Keratinocyte (primary cell): ENCODE data around the gene PAFAH1B2. TPM values are rescaled to one million over a fixed set of nuclear protein-coding genes. Genes with fewer than 3 reads are reported as not detected.
"Not testable (repeated sequence)": the region's sequence is repeated elsewhere in the genome, so short reads cannot be mapped to it uniquely, and the experiment has no call there.

Experiments
- DNase-seq: peaks from one replicate; pipeline ENCODE4 v3.0.0-alpha.2; 2011; ENCODE audit warnings: low read depth, missing footprints, low spot score
- FAIRE-seq: peaks from 2 replicates; lab custom pipeline; 2011; peaks lifted over from hg19 to GRCh38; lab: Jason Lieb, UNC
- H2AFZ ChIP-seq: 2 replicates; pipeline ENCODE4 v1.6.0; 2012; ENCODE audit warnings: low read length, control low read depth, inconsistent platforms; ENCODE audit not compliant: control insufficient read depth
- H3K27ac ChIP-seq: 2 replicates; pipeline ENCODE4 v1.5.1; 2011; ENCODE audit warnings: low read length; ENCODE audit not compliant: control insufficient read depth, insufficient read depth
- H3K27me3 ChIP-seq: 3 replicates; pipeline ENCODE4 v1.6.0; 2011; ENCODE audit warnings: low read length; ENCODE audit not compliant: control insufficient read depth, insufficient read depth; ENCODE audit errors: extremely low read depth
- H3K36me3 ChIP-seq, 2 experiments: 2 replicates in 1 of 2; 3 replicates in 1 of 2; pipeline ENCODE4 v1.5.1; 2011; ENCODE audit warnings: low read length in 2 of 2, mild to moderate bottlenecking in 1 of 2; ENCODE audit not compliant: control insufficient read depth in 2 of 2, insufficient read depth in 2 of 2; ENCODE audit errors: extremely low read depth in 1 of 2
- H3K4me1 ChIP-seq: 3 replicates; pipeline ENCODE4 v1.5.1; 2011; ENCODE audit warnings: low read length; ENCODE audit not compliant: control insufficient read depth, insufficient read depth; ENCODE audit errors: extremely low read depth
- H3K4me2 ChIP-seq: 3 replicates; pipeline ENCODE4 v1.6.0; 2011; ENCODE audit warnings: low read depth, low read length; ENCODE audit not compliant: control insufficient read depth, insufficient read depth; ENCODE audit errors: extremely low read depth
- H3K4me3 ChIP-seq, 3 experiments: fragments of 200-600 bp in 1 of 3; sonication (generic) in 1 of 3; 2 replicates in 2 of 3; 3 replicates in 1 of 3; pipeline ENCODE4 v1.5.1; 2011 to 2016; ENCODE audit warnings: low read length in 3 of 3, mild to moderate bottlenecking in 3 of 3, control low read depth in 2 of 3, inconsistent platforms in 1 of 3, low read depth in 1 of 3, mixed read lengths in 1 of 3, mixed run types in 1 of 3, moderate library complexity in 1 of 3; ENCODE audit not compliant: control insufficient read depth in 2 of 3, insufficient read depth in 2 of 3; ENCODE audit errors: extremely low read depth in 1 of 3
- H3K79me2 ChIP-seq: 2 replicates; pipeline ENCODE4 v1.6.0; 2012; ENCODE audit warnings: low read length; ENCODE audit not compliant: control insufficient read depth, insufficient read depth
- H3K9ac ChIP-seq: 3 replicates; pipeline ENCODE4 v1.6.0; 2011; ENCODE audit warnings: low read length; ENCODE audit not compliant: control insufficient read depth, insufficient read depth; ENCODE audit errors: extremely low read depth
- H3K9me1 ChIP-seq: 3 replicates; pipeline ENCODE4 v1.6.0; 2011; ENCODE audit warnings: low read length; ENCODE audit not compliant: control insufficient read depth, insufficient read depth; ENCODE audit errors: extremely low read depth
- H3K9me3 ChIP-seq: 2 replicates; pipeline ENCODE4 v1.5.1; 2012; ENCODE audit warnings: low read depth, low read length; ENCODE audit not compliant: control insufficient read depth
- H4K20me1 ChIP-seq: 3 replicates; pipeline ENCODE4 v1.6.0; 2011; ENCODE audit warnings: low read length; ENCODE audit not compliant: control insufficient read depth, insufficient read depth; ENCODE audit errors: extremely low read depth
- EZH2 ChIP-seq: IDR thresholded peaks from one replicate; pipeline ENCODE4 v1.6.1; 2012; ENCODE audit warnings: inconsistent platforms, mild to moderate bottlenecking, low read length, moderate library complexity
- dilution Hi-C: fragments of 300-500 bp; cut with MboI; formaldehyde crosslinking; loops from one replicate; pipeline ENCODE4 v1.7.0; 2020; ENCODE audit warnings: low sequenced_read_pairs; ENCODE audit not compliant: extremely low pct_ligation_motif_present
- polyA plus RNA-seq, 5 experiments: library from polyadenylated mRNA; depleted of rRNA in 3 of 5; stranded (reverse) in 3 of 5; stranded (forward) in 1 of 5; unstranded in 1 of 5; fragments of >200 nt; gene quantifications; 1 replicate in 1 of 5; 2 replicates in 3 of 5; 3 replicates in 1 of 5; pipeline versions ENCODE4 v1.2.1 to v1.2.3, GENCODE V29; 2011 to 2012; ENCODE audit warnings: missing spikeins in 2 of 5, low read depth in 1 of 5, low replicate concordance in 1 of 5
- TF ChIP-seq, protein P1 (sequence below), 3 experiments: IDR thresholded peaks in 1 of 3; conservative IDR thresholded peaks in 1 of 3; optimal IDR thresholded peaks in 1 of 3; 2 replicates in 2 of 3; 3 replicates in 1 of 3; pipeline versions ENCODE3 to v1.5.1; 2011; ENCODE audit warnings: low read length in 3 of 3, mild to moderate bottlenecking in 3 of 3, moderate library complexity in 2 of 3, control low read depth in 1 of 3, inconsistent platforms in 1 of 3; ENCODE audit not compliant: insufficient read depth in 2 of 3; ENCODE audit errors: extremely low read depth in 1 of 3

Gene PAFAH1B2
- polyA plus RNA-seq, 1 donor (not counting 4 experiments of a cell fraction or from before 2014, with no cell fraction given) = 76.4 TPM

DNA sequence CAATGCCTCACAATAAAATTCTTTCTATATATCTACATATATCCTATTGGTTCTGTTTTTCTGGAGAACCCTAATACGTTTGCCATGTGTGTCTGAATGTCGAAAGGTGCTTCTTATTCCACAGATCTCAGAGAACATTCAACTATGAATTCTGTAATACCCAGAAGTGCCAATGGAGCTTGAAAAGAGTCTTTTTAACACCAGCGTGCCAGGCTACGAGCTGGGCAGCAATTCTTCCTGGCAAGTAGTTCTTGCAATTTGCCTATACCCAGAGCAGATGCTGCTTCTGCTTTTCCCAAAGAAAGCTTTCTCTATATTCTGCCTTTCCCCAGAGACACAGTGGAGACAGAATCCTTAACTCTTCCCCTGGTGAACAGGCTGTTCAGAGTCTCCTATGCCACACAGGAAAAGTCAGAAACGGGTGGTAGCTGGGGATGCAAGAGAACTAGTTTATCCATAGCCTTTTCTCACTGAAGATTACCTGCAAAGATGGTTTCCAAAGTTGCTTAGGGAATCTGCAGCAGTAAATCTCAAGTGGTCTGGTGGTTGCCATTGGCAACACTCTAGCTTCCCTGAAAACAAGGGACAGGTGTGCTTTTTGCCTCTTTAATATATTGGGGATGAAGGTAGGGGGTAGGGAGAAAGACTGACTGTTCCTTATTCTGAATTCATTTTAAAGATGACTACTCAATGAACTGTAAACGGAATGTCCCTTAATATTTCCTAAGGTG, 16.8 kb upstream of the PAFAH1B2 start:
- no peaks in the 10 kb centered on the region for H3K9me1 ChIP-seq
- no peaks in the 10 kb centered on the region for H3K27me3 ChIP-seq
- dilution Hi-C loops = no loop called here
- H3K4me2 ChIP-seq = no peak overlapping the region
- FAIRE-seq (no peak), DNase-seq (no peak)
- no peaks in the 10 kb centered on the region for H3K36me3 ChIP-seq
- H3K9ac ChIP-seq = no peak overlapping the region
- H3K9me3 ChIP-seq = no peaks in the 10 kb centered on the region
- no peaks in the 10 kb centered on the region for H4K20me1 ChIP-seq
- TF ChIP-seq EZH2 = no peak
- TF ChIP-seq, protein P1, sequence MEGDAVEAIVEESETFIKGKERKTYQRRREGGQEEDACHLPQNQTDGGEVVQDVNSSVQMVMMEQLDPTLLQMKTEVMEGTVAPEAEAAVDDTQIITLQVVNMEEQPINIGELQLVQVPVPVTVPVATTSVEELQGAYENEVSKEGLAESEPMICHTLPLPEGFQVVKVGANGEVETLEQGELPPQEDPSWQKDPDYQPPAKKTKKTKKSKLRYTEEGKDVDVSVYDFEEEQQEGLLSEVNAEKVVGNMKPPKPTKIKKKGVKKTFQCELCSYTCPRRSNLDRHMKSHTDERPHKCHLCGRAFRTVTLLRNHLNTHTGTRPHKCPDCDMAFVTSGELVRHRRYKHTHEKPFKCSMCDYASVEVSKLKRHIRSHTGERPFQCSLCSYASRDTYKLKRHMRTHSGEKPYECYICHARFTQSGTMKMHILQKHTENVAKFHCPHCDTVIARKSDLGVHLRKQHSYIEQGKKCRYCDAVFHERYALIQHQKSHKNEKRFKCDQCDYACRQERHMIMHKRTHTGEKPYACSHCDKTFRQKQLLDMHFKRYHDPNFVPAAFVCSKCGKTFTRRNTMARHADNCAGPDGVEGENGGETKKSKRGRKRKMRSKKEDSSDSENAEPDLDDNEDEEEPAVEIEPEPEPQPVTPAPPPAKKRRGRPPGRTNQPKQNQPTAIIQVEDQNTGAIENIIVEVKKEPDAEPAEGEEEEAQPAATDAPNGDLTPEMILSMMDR (optimal IDR thresholded peaks at IDR 0.05 in 1 of 3, IDR thresholded peaks at IDR 0.05 in 1 of 3, conservative IDR thresholded peaks at IDR 0.05 in 1 of 3; ENCODE audit: extremely low read depth in 1 of 3, insufficient read depth in 2 of 3, low read length in 3 of 3) = no peak
- H3K4me1 ChIP-seq = peaks cover 4% of the 10 kb centered on the region
- H3K4me3 ChIP-seq = no peak overlapping the region
- no peak overlapping the region for H3K27ac ChIP-seq
- no peaks in the 10 kb centered on the region for H3K79me2 ChIP-seq
- no peak overlapping the region for H2AFZ ChIP-seq

GRCh38 chr11:117128289-117128688, 15.8 kb upstream of the PAFAH1B2 start:
- TF ChIP-seq, protein P1 (optimal IDR thresholded peaks at IDR 0.05 in 1 of 3, IDR thresholded peaks at IDR 0.05 in 1 of 3, conservative IDR thresholded peaks at IDR 0.05 in 1 of 3; ENCODE audit: extremely low read depth in 1 of 3, insufficient read depth in 2 of 3, low read length in 3 of 3) = no peak
- no peak for TF ChIP-seq EZH2
- dilution Hi-C loops = no loop called here
- H3K9me3 ChIP-seq = no peaks in the 10 kb centered on the region

DNA sequence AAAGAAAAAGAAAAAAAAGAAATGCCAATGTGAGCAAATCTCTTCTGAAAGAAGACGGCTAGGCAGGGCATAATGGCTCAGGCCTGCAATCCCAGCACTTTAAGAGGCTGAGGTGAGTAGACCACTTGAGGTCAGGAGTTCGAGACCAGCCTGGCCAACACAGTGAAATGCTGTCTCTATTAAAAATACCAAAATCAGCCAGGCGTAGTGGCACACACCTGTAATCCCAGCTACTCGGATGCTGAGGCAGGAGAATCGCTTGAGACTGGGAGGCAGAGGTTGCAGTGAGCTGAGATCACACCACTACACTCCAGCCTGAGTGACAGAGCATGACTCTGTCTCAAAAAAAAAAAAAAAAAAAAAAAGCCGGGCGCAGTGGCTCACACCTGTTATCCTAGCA, 13.7 kb upstream of the PAFAH1B2 start:
- H3K27ac ChIP-seq, dilution Hi-C loops, H3K4me2 ChIP-seq: not testable (repeated sequence)

More at GRCh38 chr11:117128289-117128688, 15.8 kb upstream of the PAFAH1B2 start:
- FAIRE-seq (no peak), DNase-seq (no peak)
- peaks cover 4% of the 10 kb centered on the region for H3K4me1 ChIP-seq
- H2AFZ ChIP-seq = no peak overlapping the region
- H3K9ac ChIP-seq = no peak overlapping the region
- H3K79me2 ChIP-seq = no peaks in the 10 kb centered on the region
- H3K4me3 ChIP-seq = no peak overlapping the region
- no peaks in the 10 kb centered on the region for H4K20me1 ChIP-seq
- H3K9me1 ChIP-seq = no peaks in the 10 kb centered on the region
- H3K4me2 ChIP-seq = no peak overlapping the region
- H3K27me3 ChIP-seq = no peaks in the 10 kb centered on the region
- H3K36me3 ChIP-seq = no peaks in the 10 kb centered on the region
- H3K27ac ChIP-seq = no peak overlapping the region

More for the DNA sequence above, 13.7 kb upstream of the PAFAH1B2 start:
- H4K20me1 ChIP-seq, H3K4me3 ChIP-seq, H3K9me1 ChIP-seq, H3K9ac ChIP-seq, H3K4me1 ChIP-seq, H3K36me3 ChIP-seq, H3K79me2 ChIP-seq, FAIRE-seq, H3K9me3 ChIP-seq, DNase-seq, H3K27me3 ChIP-seq, H2AFZ ChIP-seq: not testable (repeated sequence)
